GM12878 (cell line): Measurements from ENCODE around the gene GLMN. TPM values are rescaled to one million over a fixed set of nuclear protein-coding genes. Genes with fewer than 3 reads are reported as not detected.

Experiments
- ATAC-seq: fragments of 200-7000 bp; cut with Tn5 transposase; 3 replicates; pipeline ENCODE4 v1.9.1; 2020; ENCODE audit warnings: mild to moderate bottlenecking, moderate library complexity
- BruUV-seq: library from RNA; stranded (reverse); fragments of 400-500 nt; replicated peaks from 2 replicates; lab custom pipeline; 2021; lab: Mats Ljungman, UMichigan
- CTCF ChIA-PET: fragments of 300-600 bp; sonication (Branson Sonifier 250); formaldehyde crosslinking; extraction: SDS; loops from one replicate; lab custom pipeline; 2021; ENCODE audit warnings: inconsistent platforms; lab: Yijun Ruan, JAX
- POLR2A ChIA-PET: fragments of 350-600 bp; formaldehyde crosslinking; extraction: SDS; loops from one replicate; lab custom pipeline; 2021; ENCODE audit warnings: inconsistent platforms; lab: Charles Lee
- RAD21 ChIA-PET: fragments of 300-600 bp; sonication (Branson Sonifier 250); formaldehyde crosslinking; loops from one replicate; lab custom pipeline; 2023; ENCODE audit warnings: antibody characterized with exemption; ENCODE audit not compliant: unreplicated experiment; lab: Charles Lee
- SMC1A ChIA-PET: fragments of 300-600 bp; sonication (Branson Sonifier 250); formaldehyde crosslinking; loops from one replicate; lab custom pipeline; 2023; ENCODE audit not compliant: unreplicated experiment, uncharacterized antibody; lab: Charles Lee
- DNase-seq: peaks from one replicate; pipeline ENCODE4 v3.0.0-alpha.2; 2011; ENCODE audit warnings: low read depth, low spot score
- FAIRE-seq: peaks from 3 replicates; lab custom pipeline; 2011; peaks lifted over from hg19 to GRCh38; lab: Jason Lieb, UNC
- H2AFZ ChIP-seq: 2 replicates; pipeline ENCODE4 v1.6.0; 2011; ENCODE audit warnings: low read depth, low read length, control low read depth; ENCODE audit not compliant: control insufficient read depth
- H3K27ac ChIP-seq: 2 replicates; pipeline ENCODE4 v1.5.1; 2011; ENCODE audit warnings: control low read depth; ENCODE audit not compliant: control insufficient read depth, insufficient read depth
- H3K27me3 ChIP-seq, 2 experiments: replicated peaks in 1 of 2; 2 replicates each; pipeline versions ENCODE4 v1.6.0 to v1.6.1; 2011; ENCODE audit warnings: low read length in 1 of 2; ENCODE audit not compliant: control insufficient read depth in 2 of 2, insufficient read depth in 2 of 2
- H3K36me3 ChIP-seq, 2 experiments: 2 replicates each; pipeline ENCODE4 v1.5.1; 2011; ENCODE audit warnings: low read length in 1 of 2; ENCODE audit not compliant: control insufficient read depth in 2 of 2, insufficient read depth in 2 of 2
- H3K4me1 ChIP-seq: 2 replicates; pipeline ENCODE4 v1.6.1; 2011; ENCODE audit warnings: mild to moderate bottlenecking, low read length, moderate library complexity, mixed read lengths; ENCODE audit not compliant: control insufficient read depth, insufficient read depth
- H3K4me2 ChIP-seq: 2 replicates; pipeline ENCODE4 v1.6.0; 2011; ENCODE audit warnings: control low read depth; ENCODE audit not compliant: control insufficient read depth, insufficient read depth
- H3K4me3 ChIP-seq: fragments of 200-600 bp; sonication (generic); 2 replicates; pipeline ENCODE4 v1.5.1; 2016
- H3K79me2 ChIP-seq: 2 replicates; pipeline ENCODE4 v1.6.0; 2011; ENCODE audit warnings: low read length; ENCODE audit not compliant: control insufficient read depth, insufficient read depth
- H3K9ac ChIP-seq: 2 replicates; pipeline ENCODE4 v1.8.0; 2011; ENCODE audit warnings: low read length, control low read depth, mixed read lengths; ENCODE audit not compliant: control insufficient read depth, insufficient read depth
- H3K9me3 ChIP-seq: replicated peaks from 3 replicates; pipeline ENCODE4 v1.5.1; 2011; ENCODE audit warnings: mild to moderate bottlenecking, low read length; ENCODE audit not compliant: control insufficient read depth, insufficient read depth
- H4K20me1 ChIP-seq: 2 replicates; pipeline ENCODE4 v1.6.0; 2011; ENCODE audit not compliant: control insufficient read depth, insufficient read depth
- CHD2 ChIP-seq: IDR thresholded peaks from 2 replicates; pipeline ENCODE4 v1.6.1; 2011; ENCODE audit warnings: low read depth, low read length, improper control_type of control experiment, borderline replicate concordance
- EED ChIP-seq: sonication (generic); IDR thresholded peaks from 2 replicates; pipeline ENCODE4 v1.6.1; 2016; ENCODE audit warnings: antibody characterized with exemption, low read depth
- EP300 ChIP-seq, 2 experiments: fragments of 150-350 bp in 1 of 2; IDR thresholded peaks; 2 replicates each; pipeline ENCODE4 v1.6.1; 2011 to 2012; ENCODE audit warnings: low read depth in 2 of 2, low read length in 2 of 2, borderline replicate concordance in 1 of 2, improper control_type of control experiment in 1 of 2, inconsistent platforms in 1 of 2; ENCODE audit not compliant: control insufficient read depth in 1 of 2
- MEF2B ChIP-seq: fragments of 450-650 bp; IDR thresholded peaks from 2 replicates; pipeline ENCODE4 v1.6.1; 2018; ENCODE audit warnings: mild to moderate bottlenecking, moderate library complexity; ENCODE audit not compliant: partially characterized antibody, poor library complexity, severe bottlenecking
- PAX8 ChIP-seq: fragments of 450-650 bp; IDR thresholded peaks from 2 replicates; pipeline ENCODE4 v1.6.1; 2017; ENCODE audit warnings: mild to moderate bottlenecking, moderate library complexity
- RAD51 ChIP-seq: fragments of 450-650 bp; IDR thresholded peaks from 2 replicates; pipeline ENCODE4 v1.6.1; 2016; ENCODE audit warnings: moderate library complexity, mild to moderate bottlenecking, inconsistent platforms
- STAT3 ChIP-seq: IDR thresholded peaks from 2 replicates; pipeline ENCODE4 v1.6.1; 2011; ENCODE audit warnings: low read depth, low read length, improper control_type of control experiment
- TARDBP ChIP-seq: IDR thresholded peaks from 2 replicates; pipeline ENCODE4 v1.6.1; 2016; ENCODE audit warnings: borderline replicate concordance
- TBL1XR1 ChIP-seq: IDR thresholded peaks from 2 replicates; pipeline ENCODE4 v1.6.1; 2012; ENCODE audit warnings: low read depth, low read length, improper control_type of control experiment
- ZNF622 ChIP-seq: fragments of 450-650 bp; IDR thresholded peaks from 2 replicates; pipeline ENCODE4 v1.6.1; 2017; ENCODE audit warnings: mild to moderate bottlenecking, inconsistent platforms
- WGBS: methylation state at CpG from one replicate; pipeline ENCODE4 v1.1.6; 2016; ENCODE audit warnings: low lambda C conversion rate; ENCODE audit not compliant: insufficient replicate concordance, insufficient coverage; ENCODE audit errors: missing lambda C conversion rate; 5-methylcytosine and 5-hydroxymethylcytosine counted together
- in situ Hi-C: fragments of 300-500 bp; cut with MboI; formaldehyde crosslinking; loops from 9 replicates; pipeline ENCODE4 v1.14.3; 2018; ENCODE audit warnings: mixed read lengths
- intact Hi-C: fragments of 100-400 bp; cut with micrococcal nuclease; formaldehyde crosslinking; loops from one replicate; pipeline ENCODE4 v1.14.2; 2022; ENCODE audit not compliant: unreplicated experiment
- polyA plus RNA-seq, 11 experiments: library from polyadenylated mRNA; depleted of rRNA in 4 of 11; unstranded in 6 of 11; stranded (reverse) in 5 of 11; fragments of >200 nt; fragmentation: Nextera tagmentation in 4 of 11; fragmentation: Illumina TruSeq in 1 of 11; extraction: Ambion mirVana in 4 of 11; extraction: Trizol in 1 of 11; gene quantifications; 1 replicate in 1 of 11; 2 replicates in 10 of 11; pipeline versions ENCODE4 v1.2.1 to v1.2.3, GENCODE V29; 2011 to 2016; ENCODE audit warnings: inconsistent platforms in 2 of 11, missing spikeins in 2 of 11, low read depth in 1 of 11
- total RNA-seq, 4 experiments: library from RNA; depleted of rRNA in 3 of 4; stranded (reverse); fragments of >200 nt in 3 of 4; fragmentation: Illumina TruSeq in 1 of 4; extraction: Trizol in 1 of 4; gene quantifications; 2 replicates each; pipeline versions ENCODE4 v1.2.1 to v1.2.3, GENCODE V29; 2013 to 2021
- TF ChIP-seq, protein P1 (sequence below): fragments of 450-650 bp; IDR thresholded peaks from 2 replicates; pipeline ENCODE4 v1.6.1; 2017; ENCODE audit warnings: mild to moderate bottlenecking
- TF ChIP-seq, protein P2 (sequence below): fragments of 450-650 bp; IDR thresholded peaks from 2 replicates; pipeline ENCODE4 v1.6.1; 2017; ENCODE audit warnings: antibody characterized with exemption, mild to moderate bottlenecking, moderate library complexity

GLMN gene
- total and polyA plus RNA-seq, 10 of the 15 experiments (the other 5 are each of a cell fraction or from before 2014, with no cell fraction given) = 11.5 to 33.7 (median 16.7) TPM

DNA sequence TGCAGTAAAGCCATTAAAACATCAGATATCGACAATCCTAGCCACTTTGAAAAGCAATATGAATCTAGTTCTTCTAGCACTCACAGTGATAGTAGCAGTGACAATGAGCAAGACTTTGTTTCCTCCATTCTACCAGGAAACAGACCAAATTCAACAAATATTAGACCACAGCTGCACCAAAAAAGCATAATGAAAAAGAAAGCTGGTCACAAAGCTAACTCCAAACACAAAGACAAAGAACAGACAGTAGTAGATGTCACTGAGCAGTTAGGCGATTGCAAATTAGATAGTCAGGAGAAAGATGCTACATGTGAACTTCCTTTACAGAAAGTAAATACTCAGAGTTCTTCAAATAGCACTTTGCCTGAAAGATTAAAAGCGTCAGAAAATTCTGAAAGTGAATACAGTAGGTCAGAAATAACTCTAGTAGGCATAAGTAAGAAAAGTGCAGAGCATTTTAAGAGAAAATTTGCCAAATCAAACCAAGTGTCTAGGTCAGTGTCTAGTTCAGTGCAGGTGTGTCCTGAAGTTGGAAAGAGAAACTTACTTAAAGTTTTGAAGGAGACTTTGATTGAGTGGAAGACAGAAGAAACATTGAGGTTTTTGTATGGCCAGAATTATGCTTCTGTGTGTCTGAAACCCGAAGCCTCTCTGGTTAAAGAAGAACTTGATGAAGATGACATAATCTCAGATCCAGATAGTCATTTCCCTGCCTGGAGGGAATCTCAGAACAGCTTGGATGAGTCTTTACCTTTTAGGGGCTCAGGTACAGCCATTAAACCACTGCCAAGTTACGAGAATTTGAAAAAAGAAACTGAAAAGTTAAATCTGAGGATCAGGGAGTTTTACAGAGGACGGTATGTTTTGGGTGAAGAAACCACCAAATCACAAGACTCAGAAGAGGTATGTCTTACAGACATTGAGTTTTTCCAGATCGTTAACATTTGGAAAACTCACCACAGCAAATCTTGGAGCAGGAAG lies 25.0 kb upstream of the GLMN start:
- 98% methylated on average over 7 of the region's 7 CpGs for WGBS
- RAD21 ChIA-PET = no interaction called here
- in situ Hi-C loops = no loop called here

More for the DNA sequence above, 25.0 kb upstream of the GLMN start:
- TF ChIP-seq EP300 (IDR thresholded peaks at IDR 0.05; ENCODE audit: borderline replicate concordance in 1 of 2, control insufficient read depth in 1 of 2, low read depth in 2 of 2, low read length in 2 of 2) = no peak
- TF ChIP-seq PAX8 = no peak
- no peak for TF ChIP-seq STAT3
- TF ChIP-seq EED = no peak
- no peak for TF ChIP-seq TBL1XR1
- TF ChIP-seq ZNF622 = no peak
- TF ChIP-seq TARDBP = no peak
- TF ChIP-seq, protein P1, sequence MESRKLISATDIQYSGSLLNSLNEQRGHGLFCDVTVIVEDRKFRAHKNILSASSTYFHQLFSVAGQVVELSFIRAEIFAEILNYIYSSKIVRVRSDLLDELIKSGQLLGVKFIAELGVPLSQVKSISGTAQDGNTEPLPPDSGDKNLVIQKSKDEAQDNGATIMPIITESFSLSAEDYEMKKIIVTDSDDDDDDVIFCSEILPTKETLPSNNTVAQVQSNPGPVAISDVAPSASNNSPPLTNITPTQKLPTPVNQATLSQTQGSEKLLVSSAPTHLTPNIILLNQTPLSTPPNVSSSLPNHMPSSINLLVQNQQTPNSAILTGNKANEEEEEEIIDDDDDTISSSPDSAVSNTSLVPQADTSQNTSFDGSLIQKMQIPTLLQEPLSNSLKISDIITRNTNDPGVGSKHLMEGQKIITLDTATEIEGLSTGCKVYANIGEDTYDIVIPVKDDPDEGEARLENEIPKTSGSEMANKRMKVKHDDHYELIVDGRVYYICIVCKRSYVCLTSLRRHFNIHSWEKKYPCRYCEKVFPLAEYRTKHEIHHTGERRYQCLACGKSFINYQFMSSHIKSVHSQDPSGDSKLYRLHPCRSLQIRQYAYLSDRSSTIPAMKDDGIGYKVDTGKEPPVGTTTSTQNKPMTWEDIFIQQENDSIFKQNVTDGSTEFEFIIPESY = no peak
- no peak for TF ChIP-seq MEF2B
- TF ChIP-seq, protein P2, sequence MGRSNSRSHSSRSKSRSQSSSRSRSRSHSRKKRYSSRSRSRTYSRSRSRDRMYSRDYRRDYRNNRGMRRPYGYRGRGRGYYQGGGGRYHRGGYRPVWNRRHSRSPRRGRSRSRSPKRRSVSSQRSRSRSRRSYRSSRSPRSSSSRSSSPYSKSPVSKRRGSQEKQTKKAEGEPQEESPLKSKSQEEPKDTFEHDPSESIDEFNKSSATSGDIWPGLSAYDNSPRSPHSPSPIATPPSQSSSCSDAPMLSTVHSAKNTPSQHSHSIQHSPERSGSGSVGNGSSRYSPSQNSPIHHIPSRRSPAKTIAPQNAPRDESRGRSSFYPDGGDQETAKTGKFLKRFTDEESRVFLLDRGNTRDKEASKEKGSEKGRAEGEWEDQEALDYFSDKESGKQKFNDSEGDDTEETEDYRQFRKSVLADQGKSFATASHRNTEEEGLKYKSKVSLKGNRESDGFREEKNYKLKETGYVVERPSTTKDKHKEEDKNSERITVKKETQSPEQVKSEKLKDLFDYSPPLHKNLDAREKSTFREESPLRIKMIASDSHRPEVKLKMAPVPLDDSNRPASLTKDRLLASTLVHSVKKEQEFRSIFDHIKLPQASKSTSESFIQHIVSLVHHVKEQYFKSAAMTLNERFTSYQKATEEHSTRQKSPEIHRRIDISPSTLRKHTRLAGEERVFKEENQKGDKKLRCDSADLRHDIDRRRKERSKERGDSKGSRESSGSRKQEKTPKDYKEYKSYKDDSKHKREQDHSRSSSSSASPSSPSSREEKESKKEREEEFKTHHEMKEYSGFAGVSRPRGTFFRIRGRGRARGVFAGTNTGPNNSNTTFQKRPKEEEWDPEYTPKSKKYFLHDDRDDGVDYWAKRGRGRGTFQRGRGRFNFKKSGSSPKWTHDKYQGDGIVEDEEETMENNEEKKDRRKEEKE = no peak
- TF ChIP-seq RAD51 = no peak
- no peak for TF ChIP-seq CHD2
- intact Hi-C loops = no loop called here
- TSS peak; percentile 22 for BruUV-seq
- Histone ChIP-seq H3K27ac (no peak overlapping the region), H3K4me2 (no peak overlapping the region), H3K4me3 (no peak overlapping the region), H2AFZ (no peak overlapping the region), H3K9me3 (peaks cover 5% of the 10 kb centered on the region; the same call in 2 of the 3 replicates), H4K20me1 (no peaks in the 10 kb centered on the region), H3K36me3 (peaks cover 4 to 15% of the 10 kb centered on the region in 2 experiments; a peak in 3 of 4 replicates), H3K9ac (no peak overlapping the region), H3K79me2 (no peaks in the 10 kb centered on the region), H3K27me3 (no peaks in the 10 kb centered on the region), H3K4me1 (no peaks in the 10 kb centered on the region)
- FAIRE-seq (no peak), ATAC-seq (no peak), DNase-seq (no peak)
- ChIA-PET SMC1A (no interaction called here), POLR2A (no interaction called here), CTCF (interaction anchor here (1.2 kb wide), 1 partner anchor 33 kb away, joined by 3 read pairs; no protein-coding TSS in a partner anchor)
